Effector memory CD8-positive, alpha-beta T cell (primary cell): ENCODE data around the gene LSM5.

Source experiments
- ATAC-seq: fragments of 150-1000 bp; cut with Tn5 transposase; replicated peaks from 2 replicates; pipeline ENCODE4 v1.10.0; 2021; ENCODE audit warnings: mild to moderate bottlenecking, moderate library complexity
- DNase-seq, 3 experiments: peaks; one replicate each; pipeline ENCODE4 v3.0.0; 2021
- H3K27ac Mint-ChIP-seq, 2 donors: one replicate each; pipeline ENCODE4 v1.8.0; 2022; ENCODE audit warnings: mild to moderate bottlenecking in 2 of 2, mixed read lengths in 2 of 2, moderate library complexity in 2 of 2
- H3K27me3 Mint-ChIP-seq, 2 donors: one replicate each; pipeline ENCODE4 v1.8.0; 2022; ENCODE audit warnings: mixed read lengths in 2 of 2
- H3K36me3 Mint-ChIP-seq: one replicate; pipeline ENCODE4 v1.8.0; 2022; ENCODE audit warnings: mild to moderate bottlenecking, moderate library complexity, mixed read lengths; ENCODE audit not compliant: insufficient read depth
- H3K4me1 Mint-ChIP-seq, 2 donors: one replicate each; pipeline ENCODE4 v1.8.0; 2022; ENCODE audit warnings: low read depth in 2 of 2, mixed read lengths in 2 of 2
- H3K4me3 Mint-ChIP-seq, 2 donors: one replicate each; pipeline ENCODE4 v1.8.0; 2022; ENCODE audit warnings: mild to moderate bottlenecking in 2 of 2, mixed read lengths in 2 of 2, moderate library complexity in 2 of 2
- H3K9me3 Mint-ChIP-seq, 2 donors: one replicate each; pipeline ENCODE4 v1.8.0; 2022; ENCODE audit warnings: mixed read lengths in 2 of 2
- total RNA-seq, 9 experiments: gene quantifications; one replicate each; lab custom pipeline; 2026; lab: John Stamatoyannopoulos, UW

Gene LSM5
- 9.4 to 63.1 (median 29.6) reads per million in 9 experiments for total RNA-seq

GRCh38 chr7:32490127-32490796, at the start of gene LSM5:
TSS of gene LSM5 (minus strand) at chr7:32490380. CDS start at chr7:32490365, 15 bp downstream.
- peak; percentile 84 to 88 (median 85) for DNase-seq
- Mint-ChIP-seq H3K36me3 (peaks cover 35% of the 10 kb centered on the region), H3K4me1 (peaks cover 15 to 29% of the 10 kb centered on the region in 2 donors), H3K27ac (peak within 1 kb of the TSS; percentile 97 to 98), H3K9me3 (no peaks in the 10 kb centered on the region), H3K27me3 (no peaks in the 10 kb centered on the region), H3K4me3 (peak within 1 kb of the TSS; percentile 84 to 93)
- ATAC-seq, result peak; percentile 75

GRCh38 chr7:32539366-32539765, 49.2 kb upstream of the LSM5 start:
- H3K4me1 Mint-ChIP-seq, result peaks cover 17 to 37% of the 10 kb centered on the region in 2 donors
- no peak for DNase-seq
- H3K27me3 Mint-ChIP-seq, result no peaks in the 10 kb centered on the region
- H3K36me3 Mint-ChIP-seq, result peaks cover 5% of the 10 kb centered on the region
- H3K9me3 Mint-ChIP-seq, result no peaks in the 10 kb centered on the region
- H3K4me3 Mint-ChIP-seq, result no peak overlapping the region
- H3K27ac Mint-ChIP-seq, result peak overlapping the region; percentile 4 to 61
- ATAC-seq, result no peak

GRCh38 chr7:32537760-32538159, 47.6 kb upstream of the LSM5 start:
- Mint-ChIP-seq H3K4me1 (peaks cover 8 to 44% of the 10 kb centered on the region in 2 donors), H3K27me3 (no peaks in the 10 kb centered on the region), H3K27ac (peak overlapping the region; percentile 41 to 53), H3K9me3 (no peaks in the 10 kb centered on the region), H3K4me3 (no peak overlapping the region), H3K36me3 (no peaks in the 10 kb centered on the region)
- ATAC-seq (no peak), DNase-seq (no peak)

- peaks cover 8 to 49% of the 10 kb centered on the region in 2 donors for H3K4me1 Mint-ChIP-seq
- H3K27ac Mint-ChIP-seq, result no peak overlapping the region
- no peak overlapping the region for H3K4me3 Mint-ChIP-seq
- DNase-seq, result no peak
- H3K36me3 Mint-ChIP-seq, result peaks cover 5% of the 10 kb centered on the region
- H3K9me3 Mint-ChIP-seq, result no peaks in the 10 kb centered on the region
- no peaks in the 10 kb centered on the region for H3K27me3 Mint-ChIP-seq
- ATAC-seq, result no peak
Measured at GRCh38 chr7:32536585-32536984, 46.4 kb upstream of the LSM5 start.

GRCh38 chr7:32536016-32536415, 45.8 kb upstream of the LSM5 start:
- no peaks in the 10 kb centered on the region for H3K27me3 Mint-ChIP-seq
- H3K9me3 Mint-ChIP-seq, result no peaks in the 10 kb centered on the region
- peak overlapping the region; percentile 65 to 71 for H3K27ac Mint-ChIP-seq
- peaks cover 5% of the 10 kb centered on the region for H3K36me3 Mint-ChIP-seq
- H3K4me1 Mint-ChIP-seq, result peaks cover 8 to 49% of the 10 kb centered on the region in 2 donors
- DNase-seq, result no peak
- no peak overlapping the region for H3K4me3 Mint-ChIP-seq
- no peak for ATAC-seq

- ATAC-seq, result no peak
- H3K27ac Mint-ChIP-seq, result peak overlapping the region; percentile 65 to 71
Measured at GRCh38 chr7:32535162-32535702, 45.1 kb upstream of the LSM5 start.

GRCh38 chr7:32533276-32534029, 43.3 kb upstream of the LSM5 start:
- DNase-seq (no peak), ATAC-seq (peak; percentile 52)
- peak overlapping the region; percentile 41 to 62 for H3K27ac Mint-ChIP-seq
- no peak overlapping the region for H3K4me3 Mint-ChIP-seq
- no peaks in the 10 kb centered on the region for H3K9me3 Mint-ChIP-seq
- peaks cover 5% of the 10 kb centered on the region for H3K36me3 Mint-ChIP-seq
- no peaks in the 10 kb centered on the region for H3K27me3 Mint-ChIP-seq
- peaks cover 6 to 44% of the 10 kb centered on the region in 2 donors for H3K4me1 Mint-ChIP-seq

More at GRCh38 chr7:32535162-32535702, 45.1 kb upstream of the LSM5 start:
- Mint-ChIP-seq H3K4me3 (no peak overlapping the region), H3K4me1 (peaks cover 7 to 48% of the 10 kb centered on the region in 2 donors), H3K27me3 (no peaks in the 10 kb centered on the region), H3K9me3 (no peaks in the 10 kb centered on the region), H3K36me3 (peaks cover 5% of the 10 kb centered on the region)
- no peak for DNase-seq

- Mint-ChIP-seq H3K4me1 (peaks cover 6 to 48% of the 10 kb centered on the region in 2 donors), H3K36me3 (peaks cover 5% of the 10 kb centered on the region), H3K27ac (peak overlapping the region in 1 of 2 donors; percentile 41), H3K9me3 (no peaks in the 10 kb centered on the region), H3K4me3 (no peak overlapping the region), H3K27me3 (no peaks in the 10 kb centered on the region)
- no peak for DNase-seq
- no peak for ATAC-seq
Measured at GRCh38 chr7:32532716-32533115, 42.5 kb upstream of the LSM5 start.

GRCh38 chr7:32532086-32532485, 41.9 kb upstream of the LSM5 start:
- Mint-ChIP-seq H3K9me3 (no peaks in the 10 kb centered on the region), H3K27ac (no peak overlapping the region), H3K36me3 (peaks cover 5% of the 10 kb centered on the region), H3K27me3 (no peaks in the 10 kb centered on the region), H3K4me1 (peaks cover 8 to 48% of the 10 kb centered on the region in 2 donors), H3K4me3 (no peak overlapping the region)
- DNase-seq, result no peak
- no peak for ATAC-seq

GRCh38 chr7:32531402-32531801, 41.2 kb upstream of the LSM5 start:
- Mint-ChIP-seq H3K4me1 (peaks cover 8 to 48% of the 10 kb centered on the region in 2 donors), H3K36me3 (peaks cover 10% of the 10 kb centered on the region), H3K27ac (no peak overlapping the region), H3K4me3 (no peak overlapping the region), H3K9me3 (no peaks in the 10 kb centered on the region), H3K27me3 (no peaks in the 10 kb centered on the region)
- ATAC-seq, result no peak
- DNase-seq, result no peak

GRCh38 chr7:32525839-32526238, 35.7 kb upstream of the LSM5 start:
- H3K36me3 Mint-ChIP-seq, result peaks cover 8% of the 10 kb centered on the region
- DNase-seq (no peak), ATAC-seq (no peak)
- H3K4me1 Mint-ChIP-seq, result peaks cover 20 to 33% of the 10 kb centered on the region in 2 donors
- H3K4me3 Mint-ChIP-seq, result no peak overlapping the region
- no peaks in the 10 kb centered on the region for H3K9me3 Mint-ChIP-seq
- H3K27ac Mint-ChIP-seq, result peak overlapping the region in 1 of 2 donors; percentile 31
- no peaks in the 10 kb centered on the region for H3K27me3 Mint-ChIP-seq

GRCh38 chr7:32524631-32525030, 34.5 kb upstream of the LSM5 start:
- no peak overlapping the region for H3K27ac Mint-ChIP-seq
- H3K4me3 Mint-ChIP-seq, result no peak overlapping the region
- peaks cover 8% of the 10 kb centered on the region for H3K36me3 Mint-ChIP-seq
- H3K27me3 Mint-ChIP-seq, result no peaks in the 10 kb centered on the region
- ATAC-seq, result no peak
- DNase-seq, result no peak
- peaks cover 21 to 41% of the 10 kb centered on the region in 2 donors for H3K4me1 Mint-ChIP-seq
- H3K9me3 Mint-ChIP-seq, result no peaks in the 10 kb centered on the region

- Mint-ChIP-seq H3K27me3 (no peaks in the 10 kb centered on the region), H3K4me3 (no peak overlapping the region), H3K36me3 (peaks cover 8% of the 10 kb centered on the region), H3K4me1 (peaks cover 19 to 26% of the 10 kb centered on the region in 2 donors), H3K27ac (no peak overlapping the region), H3K9me3 (no peaks in the 10 kb centered on the region)
- DNase-seq (no peak), ATAC-seq (no peak)
Measured at GRCh38 chr7:32522746-32523530, 32.8 kb upstream of the LSM5 start.
